Lower leg skin (tissue), 3 donors: ENCODE data around the gene ATPAF2.

Experiments
- CTCF ChIP-seq, 3 donors: fragments of 450-650 bp; IDR thresholded peaks; one replicate each; pipeline ENCODE4 v1.5.1; 2016; ENCODE audit warnings: antibody characterized with exemption in 3 of 3, mild to moderate bottlenecking in 3 of 3, moderate library complexity in 2 of 3
- POLR2A ChIP-seq, 2 donors: fragments of 450-650 bp; IDR thresholded peaks; one replicate each; pipeline ENCODE4 v1.6.1; 2016 to 2017; ENCODE audit warnings: antibody characterized with exemption in 2 of 2, mild to moderate bottlenecking in 1 of 2, moderate library complexity in 1 of 2

- TF ChIP-seq CTCF (IDR thresholded peaks at IDR 0.05): no peak
- TF ChIP-seq POLR2A (IDR thresholded peaks at IDR 0.05): no peak
These were observed 36.8 kb downstream of the ATPAF2 start for GRCh38 chr17:18002171-18002570.
